Activated CD8-positive, alpha-beta T cell treated with anti-CD3 and anti-CD28 coated beads for 36 hours (primary cell): ENCODE measurements around the gene ANXA8. TPM values are rescaled to one million over a fixed set of nuclear protein-coding genes. Genes with fewer than 3 reads are reported as not detected.

Experiments
- ATAC-seq: fragments of 200-7000 bp; cut with Tn5 transposase; one replicate; pipeline ENCODE4 v1.10.0; 2021; ENCODE audit warnings: mild to moderate bottlenecking, moderate library complexity
- CTCF ChIA-PET: fragments of 350-600 bp; sonication (Branson Sonifier 250); formaldehyde crosslinking; loops from one replicate; lab custom pipeline; 2021; ENCODE audit warnings: antibody characterized with exemption; lab: Charles Lee
- POLR2A ChIA-PET: fragments of 350-600 bp; sonication (Branson Sonifier 250); formaldehyde crosslinking; loops from one replicate; lab custom pipeline; 2021; ENCODE audit warnings: antibody characterized with exemption; lab: Charles Lee
- DNase-seq: peaks from one replicate; pipeline ENCODE4 v3.0.0-alpha.2; 2020
- H3K27ac Mint-ChIP-seq: one replicate; pipeline ENCODE4 v1.8.0; 2021; ENCODE audit warnings: mild to moderate bottlenecking, mixed read lengths
- H3K27me3 Mint-ChIP-seq: one replicate; pipeline ENCODE4 v1.8.0; 2021; ENCODE audit warnings: mixed read lengths
- H3K36me3 Mint-ChIP-seq: one replicate; pipeline ENCODE4 v1.8.0; 2021; ENCODE audit warnings: low read depth, mixed read lengths
- H3K4me1 Mint-ChIP-seq: one replicate; pipeline ENCODE4 v1.8.0; 2021; ENCODE audit warnings: low read depth, mixed read lengths
- H3K4me3 Mint-ChIP-seq: one replicate; pipeline ENCODE4 v1.8.0; 2021; ENCODE audit warnings: mild to moderate bottlenecking, moderate library complexity, mixed read lengths
- H3K9me3 Mint-ChIP-seq: one replicate; pipeline ENCODE4 v1.8.0; 2021; ENCODE audit warnings: mixed read lengths
- CTCF ChIP-seq: fragments of 200-600 bp; IDR thresholded peaks from one replicate; pipeline ENCODE4 v1.8.0; 2022; ENCODE audit warnings: antibody characterized with exemption, mild to moderate bottlenecking
- intact Hi-C: fragments of 100-400 bp; cut with micrococcal nuclease; formaldehyde crosslinking; loops from one replicate; pipeline ENCODE4 v1.10.0; 2022
- total RNA-seq, 2 experiments: library from RNA; stranded (reverse); gene quantifications; one replicate each; pipeline ENCODE4 v1.2.3, GENCODE V29; 2021

The ANXA8 gene
- total RNA-seq, 2 experiments from 2014 or later, result not detected

- H3K4me3 Mint-ChIP-seq, result no peak overlapping the region
- intact Hi-C loops, result no loop called here
- peaks cover 11% of the 10 kb centered on the region for H3K27me3 Mint-ChIP-seq
- TF ChIP-seq CTCF, result no peak
- no peak for ATAC-seq
- ChIA-PET CTCF (no interaction called here), POLR2A (no interaction called here)
- H3K9me3 Mint-ChIP-seq, result peaks cover 5% of the 10 kb centered on the region
- peaks cover 18% of the 10 kb centered on the region for H3K4me1 Mint-ChIP-seq
- no peak overlapping the region for H3K27ac Mint-ChIP-seq
- no peaks in the 10 kb centered on the region for H3K36me3 Mint-ChIP-seq
- DNase-seq, result no peak
Measured at GRCh38 chr10:47452495-47453140, 31.3 kb downstream of the ANXA8 start.

- intact Hi-C loops, result no loop called here
- POLR2A ChIA-PET, result no interaction called here
- peaks cover 5% of the 10 kb centered on the region for H3K9me3 Mint-ChIP-seq
- no peaks in the 10 kb centered on the region for H3K36me3 Mint-ChIP-seq
- no peak for DNase-seq
- no peak for ATAC-seq
- peaks cover 18% of the 10 kb centered on the region for H3K4me1 Mint-ChIP-seq
- peaks cover 11% of the 10 kb centered on the region for H3K27me3 Mint-ChIP-seq
- no peak for TF ChIP-seq CTCF
- no peak overlapping the region for H3K4me3 Mint-ChIP-seq
- CTCF ChIA-PET, result no interaction called here
- H3K27ac Mint-ChIP-seq, result no peak overlapping the region
Measured at GRCh38 chr10:47451998-47452494, 31.9 kb downstream of the ANXA8 start.

- peaks cover 5% of the 10 kb centered on the region for H3K9me3 Mint-ChIP-seq
- no peak overlapping the region for H3K27ac Mint-ChIP-seq
- H3K4me3 Mint-ChIP-seq, result no peak overlapping the region
- no peak for ATAC-seq
- H3K27me3 Mint-ChIP-seq, result peaks cover 11% of the 10 kb centered on the region
- no peak for TF ChIP-seq CTCF
- POLR2A ChIA-PET, result no interaction called here
- no peaks in the 10 kb centered on the region for H3K36me3 Mint-ChIP-seq
- CTCF ChIA-PET, result no interaction called here
- intact Hi-C loops, result no loop called here
- DNase-seq, result no peak
- peaks cover 18% of the 10 kb centered on the region for H3K4me1 Mint-ChIP-seq
Measured at GRCh38 chr10:47451273-47451997, 32.5 kb downstream of the ANXA8 start.

GRCh38 chr10:47450442-47450841 lies 33.5 kb downstream of the ANXA8 start:
- no peak for TF ChIP-seq CTCF
- intact Hi-C loops, result no loop called here
- ChIA-PET POLR2A (no interaction called here), CTCF (no interaction called here)
- Mint-ChIP-seq H3K9me3 (peaks cover 11% of the 10 kb centered on the region), H3K27ac (no peak overlapping the region), H3K4me1 (peaks cover 18% of the 10 kb centered on the region), H3K4me3 (no peak overlapping the region), H3K27me3 (peaks cover 11% of the 10 kb centered on the region), H3K36me3 (no peaks in the 10 kb centered on the region)
- no peak for DNase-seq
- ATAC-seq, result no peak

GRCh38 chr10:47449979-47450378 lies 33.9 kb downstream of the ANXA8 start:
- Mint-ChIP-seq H3K4me3 (no peak overlapping the region), H3K9me3 (peaks cover 16% of the 10 kb centered on the region), H3K4me1 (peaks cover 18% of the 10 kb centered on the region), H3K27me3 (peaks cover 11% of the 10 kb centered on the region), H3K36me3 (peaks cover 3% of the 10 kb centered on the region), H3K27ac (no peak overlapping the region)
- no peak for TF ChIP-seq CTCF
- ChIA-PET POLR2A (no interaction called here), CTCF (interaction anchor here (1.4 kb wide), 1 partner anchor 88 kb away, joined by 3 read pairs; no protein-coding TSS in a partner anchor)
- no peak for ATAC-seq
- DNase-seq, result no peak
- intact Hi-C loops, result no loop called here
